ENCODE results near the gene HMCN2. TPM values are rescaled to one million over a fixed set of nuclear protein-coding genes. Genes with fewer than 3 reads are reported as not detected.
"Not testable (repeated sequence)": the region's sequence is repeated elsewhere in the genome, so short reads cannot be mapped to it uniquely, and the experiment has no call there.

HMCN2 gene
- total and polyA plus RNA-seq, 2 of the 4 experiments (the other 2 are of a cell fraction), result 0.02 TPM; not detected in 1

DNA sequence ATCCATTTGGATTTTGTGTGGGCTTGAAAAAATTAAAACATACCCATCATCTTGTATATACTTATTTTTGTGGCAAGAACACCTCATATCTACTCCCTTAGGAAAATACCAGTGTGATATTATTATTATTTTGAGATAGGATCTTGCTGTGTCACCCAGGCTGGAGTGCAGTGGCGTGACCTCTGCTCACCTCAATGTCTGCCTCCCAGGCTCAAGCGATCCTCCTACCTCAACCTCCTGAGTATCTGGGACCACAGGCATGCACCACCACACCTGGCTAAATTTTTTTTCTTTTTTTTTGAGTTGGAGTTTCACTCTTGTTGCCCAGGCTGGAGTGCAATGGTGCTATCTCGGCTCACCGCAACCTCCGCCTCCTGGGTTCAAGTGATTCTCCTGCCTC, 169.1 kb downstream of the HMCN2 start:
- H3K9me3 ChIP-seq (ENCODE audit: control insufficient read depth, insufficient read depth, low read length); H3K4me1 ChIP-seq (ENCODE audit: control insufficient read depth, insufficient read depth, low read length); H2BK5ac ChIP-seq (ENCODE audit: low read depth, low read length, poor library complexity, severe bottlenecking); H3K79me1 ChIP-seq (ENCODE audit: low read depth in 1 of 2, low read length in 2 of 2); H2BK120ac ChIP-seq (ENCODE audit: low read depth, low read length); H4K91ac ChIP-seq (ENCODE audit: insufficient read depth, low read depth, low read length); CTCF ChIA-PET; H3K23ac ChIP-seq (ENCODE audit: low read depth, low read length); BruUV-seq (replicated peaks); H3K4me3 ChIP-seq (ENCODE audit: insufficient read depth, low read depth, low read length); H3K9me1 ChIP-seq (ENCODE audit: insufficient read depth, low read length); H4K5ac ChIP-seq (ENCODE audit: low read depth, low read length); POLR2A ChIA-PET (ENCODE audit: unreplicated experiment); H3K4me2 ChIP-seq (ENCODE audit: low read depth, low read length); H3K14ac ChIP-seq (replicated peaks; ENCODE audit: low read depth, low read length); DNase-seq; intact Hi-C loops (cut with micrococcal nuclease); H2AK9ac ChIP-seq (replicated peaks; ENCODE audit: low read depth, low read length, poor library complexity); ATAC-seq (ENCODE audit: low read depth); dilution Hi-C loops (cut with HindIII; ENCODE audit: low sequenced_read_pairs, unreplicated experiment); H2AK5ac ChIP-seq (ENCODE audit: low read depth, low read length); H3K27ac ChIP-seq (ENCODE audit: insufficient read depth, low read length); H3K56ac ChIP-seq (ENCODE audit: extremely low read depth, insufficient read depth, low read length); in situ Hi-C loops (cut with MboI; ENCODE audit: low sequenced_read_pairs); H3K4ac ChIP-seq (ENCODE audit: low read depth, low read length); H3K18ac ChIP-seq (ENCODE audit: low read depth, low read length); H2BK20ac ChIP-seq (ENCODE audit: low read depth, low read length); H2AFZ ChIP-seq (replicated peaks; ENCODE audit: low read length, poor library complexity); H4K8ac ChIP-seq (ENCODE audit: low read depth in 2 of 2, low read length in 2 of 2); H4K20me1 ChIP-seq (ENCODE audit: insufficient read depth, low read length); H2BK15ac ChIP-seq (ENCODE audit: low read depth, low read length); H3K36me3 ChIP-seq (ENCODE audit: control insufficient read depth, insufficient read depth, low read length); H3K9ac ChIP-seq (ENCODE audit: low read depth, low read length): not testable (repeated sequence)
- no CpG with 5 or more reads among the region's 5 CpGs for WGBS, 2 experiments (ENCODE audit: extremely low coverage in 2 of 2, insufficient read length in 1 of 2)
- peaks cover 29% of the 10 kb centered on the region for H3K27me3 ChIP-seq (ENCODE audit: control insufficient read depth, insufficient read depth, low read length)
